ENCODE measurements around the gene GNAT3.

GNAT3 gene

GRCh38 chr7:80496586-80496985 is 15.3 kb downstream of the GNAT3 start:
- DNase-seq (ENCODE audit: low spot score in 2 of 2) (no peak), ATAC-seq (replicated peaks; ENCODE audit: extremely low read depth, poor library complexity, severe bottlenecking) (no peak)
- Mint-ChIP-seq H3K9me3 (peaks cover 12% of the 10 kb centered on the region), H3K4me1 (no peaks in the 10 kb centered on the region), H3K27ac (ENCODE audit: low read depth) (no peak overlapping the region), H3K27me3 (no peaks in the 10 kb centered on the region), H3K4me3 (no peak overlapping the region), H3K36me3 (ENCODE audit: insufficient read depth) (no peaks in the 10 kb centered on the region)

GRCh38 chr7:80493121-80493849 is 18.6 kb downstream of the GNAT3 start:
- Mint-ChIP-seq H3K4me3 (no peak overlapping the region), H3K36me3 (ENCODE audit: insufficient read depth) (no peaks in the 10 kb centered on the region), H3K4me1 (no peaks in the 10 kb centered on the region), H3K27me3 (no peaks in the 10 kb centered on the region), H3K9me3 (peaks cover 25% of the 10 kb centered on the region), H3K27ac (ENCODE audit: low read depth) (no peak overlapping the region)
- DNase-seq (ENCODE audit: low spot score in 2 of 2): no peak
- ATAC-seq (replicated peaks; ENCODE audit: extremely low read depth, poor library complexity, severe bottlenecking): no peak

- DNase-seq (ENCODE audit: low spot score in 2 of 2) (no peak), ATAC-seq (replicated peaks; ENCODE audit: extremely low read depth, poor library complexity, severe bottlenecking) (no peak)
- Mint-ChIP-seq H3K27ac (ENCODE audit: low read depth) (no peak overlapping the region), H3K4me1 (no peaks in the 10 kb centered on the region), H3K9me3 (peaks cover 23% of the 10 kb centered on the region), H3K4me3 (no peak overlapping the region), H3K36me3 (ENCODE audit: insufficient read depth) (no peaks in the 10 kb centered on the region), H3K27me3 (no peaks in the 10 kb centered on the region)
These were observed 20.4 kb downstream of the GNAT3 start for GRCh38 chr7:80491462-80491861.

- Mint-ChIP-seq H3K27me3 (no peaks in the 10 kb centered on the region), H3K27ac (ENCODE audit: low read depth) (no peak overlapping the region), H3K4me3 (no peak overlapping the region), H3K36me3 (ENCODE audit: insufficient read depth) (no peaks in the 10 kb centered on the region), H3K9me3 (peaks cover 24% of the 10 kb centered on the region), H3K4me1 (no peaks in the 10 kb centered on the region)
- no peak for DNase-seq (ENCODE audit: low spot score in 2 of 2)
- ATAC-seq (replicated peaks; ENCODE audit: extremely low read depth, poor library complexity, severe bottlenecking): no peak
These were observed 23.0 kb downstream of the GNAT3 start for GRCh38 chr7:80488851-80489370.

GRCh38 chr7:80488406-80488805 is 23.5 kb downstream of the GNAT3 start:
- DNase-seq (ENCODE audit: low spot score in 2 of 2) (no peak), ATAC-seq (replicated peaks; ENCODE audit: extremely low read depth, poor library complexity, severe bottlenecking) (no peak)
- Mint-ChIP-seq H3K36me3 (ENCODE audit: insufficient read depth) (no peaks in the 10 kb centered on the region), H3K4me1 (no peaks in the 10 kb centered on the region), H3K27ac (ENCODE audit: low read depth) (no peak overlapping the region), H3K9me3 (peaks cover 24% of the 10 kb centered on the region), H3K4me3 (no peak overlapping the region), H3K27me3 (no peaks in the 10 kb centered on the region)

- H3K9me3 Mint-ChIP-seq: peaks cover 18% of the 10 kb centered on the region
- ATAC-seq (replicated peaks; ENCODE audit: extremely low read depth, poor library complexity, severe bottlenecking): no peak
- no peaks in the 10 kb centered on the region for H3K27me3 Mint-ChIP-seq
- no peak for DNase-seq (ENCODE audit: low spot score in 2 of 2)
- H3K36me3 Mint-ChIP-seq (ENCODE audit: insufficient read depth): no peaks in the 10 kb centered on the region
- no peak overlapping the region for H3K4me3 Mint-ChIP-seq
- H3K27ac Mint-ChIP-seq (ENCODE audit: low read depth): no peak overlapping the region
- H3K4me1 Mint-ChIP-seq: no peaks in the 10 kb centered on the region
These were observed 26.1 kb downstream of the GNAT3 start for GRCh38 chr7:80485721-80486120.

- H3K9me3 Mint-ChIP-seq: peaks cover 12% of the 10 kb centered on the region
- no peaks in the 10 kb centered on the region for H3K36me3 Mint-ChIP-seq (ENCODE audit: insufficient read depth)
- H3K27ac Mint-ChIP-seq (ENCODE audit: low read depth): no peak overlapping the region
- DNase-seq (ENCODE audit: low spot score in 2 of 2): no peak
- no peaks in the 10 kb centered on the region for H3K27me3 Mint-ChIP-seq
- ATAC-seq (replicated peaks; ENCODE audit: extremely low read depth, poor library complexity, severe bottlenecking): no peak
- no peaks in the 10 kb centered on the region for H3K4me1 Mint-ChIP-seq
- H3K4me3 Mint-ChIP-seq: no peak overlapping the region
These were observed 28.9 kb downstream of the GNAT3 start for GRCh38 chr7:80482950-80483349.

GRCh38 chr7:80481196-80481884 is 30.5 kb downstream of the GNAT3 start:
- Mint-ChIP-seq H3K27me3 (no peaks in the 10 kb centered on the region), H3K9me3 (peaks cover 18% of the 10 kb centered on the region), H3K4me1 (no peaks in the 10 kb centered on the region), H3K27ac (ENCODE audit: low read depth) (no peak overlapping the region), H3K36me3 (ENCODE audit: insufficient read depth) (no peaks in the 10 kb centered on the region), H3K4me3 (no peak overlapping the region)
- DNase-seq (ENCODE audit: low spot score in 2 of 2) (no peak), ATAC-seq (replicated peaks; ENCODE audit: extremely low read depth, poor library complexity, severe bottlenecking) (no peak)

GRCh38 chr7:80480566-80480965 is 31.3 kb downstream of the GNAT3 start:
- Mint-ChIP-seq H3K27ac (ENCODE audit: low read depth) (no peak overlapping the region), H3K9me3 (peaks cover 18% of the 10 kb centered on the region), H3K4me3 (no peak overlapping the region), H3K4me1 (no peaks in the 10 kb centered on the region), H3K27me3 (no peaks in the 10 kb centered on the region), H3K36me3 (ENCODE audit: insufficient read depth) (no peaks in the 10 kb centered on the region)
- no peak for ATAC-seq (replicated peaks; ENCODE audit: extremely low read depth, poor library complexity, severe bottlenecking)
- DNase-seq (ENCODE audit: low spot score in 2 of 2): no peak

- Mint-ChIP-seq H3K36me3 (ENCODE audit: insufficient read depth) (no peaks in the 10 kb centered on the region), H3K27me3 (no peaks in the 10 kb centered on the region), H3K4me3 (no peak overlapping the region), H3K27ac (ENCODE audit: low read depth) (no peak overlapping the region), H3K9me3 (peaks cover 10% of the 10 kb centered on the region), H3K4me1 (no peaks in the 10 kb centered on the region)
- ATAC-seq (replicated peaks; ENCODE audit: extremely low read depth, poor library complexity, severe bottlenecking) (no peak), DNase-seq (ENCODE audit: low spot score in 2 of 2) (no peak)
These were observed 33.2 kb downstream of the GNAT3 start for GRCh38 chr7:80478683-80479082.

- H3K36me3 Mint-ChIP-seq (ENCODE audit: insufficient read depth): no peaks in the 10 kb centered on the region
- no peak overlapping the region for H3K27ac Mint-ChIP-seq (ENCODE audit: low read depth)
- DNase-seq (ENCODE audit: low spot score in 2 of 2): no peak
- H3K4me3 Mint-ChIP-seq: no peak overlapping the region
- H3K4me1 Mint-ChIP-seq: no peaks in the 10 kb centered on the region
- no peaks in the 10 kb centered on the region for H3K27me3 Mint-ChIP-seq
- peaks cover 17% of the 10 kb centered on the region for H3K9me3 Mint-ChIP-seq
- no peak for ATAC-seq (replicated peaks; ENCODE audit: extremely low read depth, poor library complexity, severe bottlenecking)
These were observed 35.8 kb downstream of the GNAT3 start for GRCh38 chr7:80476035-80476434.

- Mint-ChIP-seq H3K27ac (ENCODE audit: low read depth) (no peak overlapping the region), H3K4me1 (no peaks in the 10 kb centered on the region), H3K36me3 (ENCODE audit: insufficient read depth) (no peaks in the 10 kb centered on the region), H3K27me3 (no peaks in the 10 kb centered on the region), H3K4me3 (no peak overlapping the region), H3K9me3 (peaks cover 17% of the 10 kb centered on the region)
- no peak for DNase-seq (ENCODE audit: low spot score in 2 of 2)
- no peak for ATAC-seq (replicated peaks; ENCODE audit: extremely low read depth, poor library complexity, severe bottlenecking)
These were observed 36.5 kb downstream of the GNAT3 start for GRCh38 chr7:80475383-80475782.

GRCh38 chr7:80473751-80474150 is 38.1 kb downstream of the GNAT3 start:
- DNase-seq (ENCODE audit: low spot score in 2 of 2): no peak
- H3K27ac Mint-ChIP-seq (ENCODE audit: low read depth): no peak overlapping the region
- H3K4me1 Mint-ChIP-seq: no peaks in the 10 kb centered on the region
- H3K36me3 Mint-ChIP-seq (ENCODE audit: insufficient read depth): no peaks in the 10 kb centered on the region
- H3K4me3 Mint-ChIP-seq: no peak overlapping the region
- H3K27me3 Mint-ChIP-seq: no peaks in the 10 kb centered on the region
- H3K9me3 Mint-ChIP-seq: peaks cover 17% of the 10 kb centered on the region
- no peak for ATAC-seq (replicated peaks; ENCODE audit: extremely low read depth, poor library complexity, severe bottlenecking)

All from central memory CD8-positive, alpha-beta T cell (primary cell).